Thyroid gland (tissue), 4 donors: ENCODE results near the gene ZNF684. TPM values are rescaled to one million over a fixed set of nuclear protein-coding genes. Genes with fewer than 3 reads are reported as not detected.

ENCODE experiments used
- DNase-seq, 2 donors: peaks; one replicate each; pipeline ENCODE4 v3.0.0-alpha.2; 2019
- H3K27ac ChIP-seq, 3 donors: fragments of 200-600 bp; sonication (generic); 1 replicate in 2 of 3; 2 replicates in 1 of 3; pipeline ENCODE4 v1.5.1; 2016 to 2019; ENCODE audit warnings: mild to moderate bottlenecking in 1 of 3, moderate library complexity in 1 of 3
- H3K27me3 ChIP-seq: fragments of 200-600 bp; sonication (generic); one replicate; pipeline ENCODE4 v1.5.1; 2019
- H3K36me3 ChIP-seq, 2 donors: fragments of 200-600 bp; sonication (generic); one replicate each; pipeline ENCODE4 v1.5.1; 2016 to 2019
- H3K4me1 ChIP-seq, 2 donors: fragments of 200-600 bp; sonication (generic); one replicate each; pipeline ENCODE4 v1.5.1; 2017 to 2019
- H3K4me3 ChIP-seq, 3 donors: fragments of 200-600 bp; sonication (generic); replicated peaks in 1 of 3; 1 replicate in 2 of 3; 2 replicates in 1 of 3; pipeline ENCODE4 v1.5.1; 2016; ENCODE audit warnings: mild to moderate bottlenecking in 1 of 3
- H3K9me3 ChIP-seq: fragments of 200-600 bp; sonication (generic); one replicate; pipeline ENCODE4 v1.5.1; 2017
- POLR2A ChIP-seq, 2 donors: fragments of 450-650 bp; IDR thresholded peaks; one replicate each; pipeline ENCODE4 v1.6.1; 2017; ENCODE audit warnings: antibody characterized with exemption in 2 of 2, mild to moderate bottlenecking in 2 of 2, moderate library complexity in 1 of 2
- WGBS, 2 donors: methylation state at CpG; one replicate each; pipeline ENCODE4 v1.1.5; 2017; 5-methylcytosine and 5-hydroxymethylcytosine counted together
- intact Hi-C: fragments of 100-400 bp; cut with DNase I; formaldehyde crosslinking; loops from one replicate; pipeline ENCODE4 v1.15.1; 2023
- total RNA-seq, 4 donors: library from RNA; depleted of rRNA; stranded (reverse); fragments of >200 nt; gene quantifications; one replicate each; pipeline ENCODE4 v1.2.3, GENCODE V29; 2016
- TF ChIP-seq, protein P1 (sequence below), 6 experiments: fragments of 200-600 bp in 3 of 6; fragments of 450-650 bp in 3 of 6; sonication (generic) in 3 of 6; IDR thresholded peaks; one replicate each; pipeline ENCODE4 v1.5.1; 2016 to 2019; ENCODE audit warnings: antibody characterized with exemption in 6 of 6, mild to moderate bottlenecking in 2 of 6, inconsistent platforms in 1 of 6, moderate library complexity in 1 of 6

The ZNF684 gene
- total RNA-seq, 4 donors from 2014 or later, result 6.2 to 9.3 (median 7.1) TPM

DNA sequence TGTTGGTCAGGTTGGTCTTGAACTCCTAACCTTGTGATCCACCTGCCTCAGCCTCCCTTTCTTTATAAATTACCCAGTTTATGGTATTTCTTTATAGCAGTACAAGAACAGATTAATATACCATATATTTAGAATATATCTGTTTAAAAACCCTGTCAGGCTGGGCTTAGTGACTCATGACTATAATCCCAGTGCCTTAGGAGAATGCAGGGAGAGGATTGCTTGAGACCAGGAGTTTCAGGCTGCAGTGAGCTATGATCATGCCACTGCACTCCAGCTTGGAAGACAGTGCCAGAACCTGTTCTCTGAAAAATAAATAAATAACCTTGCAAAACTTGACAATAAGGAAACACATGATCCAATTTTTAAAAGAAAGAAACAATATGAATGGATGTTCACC, 43.9 kb downstream of the ZNF684 start:
- no peaks in the 10 kb centered on the region for H3K36me3 ChIP-seq
- H3K9me3 ChIP-seq, result no peaks in the 10 kb centered on the region
- H3K27me3 ChIP-seq, result no peaks in the 10 kb centered on the region
- TF ChIP-seq POLR2A (IDR thresholded peaks at IDR 0.05), result no peak
- TF ChIP-seq, protein P1, sequence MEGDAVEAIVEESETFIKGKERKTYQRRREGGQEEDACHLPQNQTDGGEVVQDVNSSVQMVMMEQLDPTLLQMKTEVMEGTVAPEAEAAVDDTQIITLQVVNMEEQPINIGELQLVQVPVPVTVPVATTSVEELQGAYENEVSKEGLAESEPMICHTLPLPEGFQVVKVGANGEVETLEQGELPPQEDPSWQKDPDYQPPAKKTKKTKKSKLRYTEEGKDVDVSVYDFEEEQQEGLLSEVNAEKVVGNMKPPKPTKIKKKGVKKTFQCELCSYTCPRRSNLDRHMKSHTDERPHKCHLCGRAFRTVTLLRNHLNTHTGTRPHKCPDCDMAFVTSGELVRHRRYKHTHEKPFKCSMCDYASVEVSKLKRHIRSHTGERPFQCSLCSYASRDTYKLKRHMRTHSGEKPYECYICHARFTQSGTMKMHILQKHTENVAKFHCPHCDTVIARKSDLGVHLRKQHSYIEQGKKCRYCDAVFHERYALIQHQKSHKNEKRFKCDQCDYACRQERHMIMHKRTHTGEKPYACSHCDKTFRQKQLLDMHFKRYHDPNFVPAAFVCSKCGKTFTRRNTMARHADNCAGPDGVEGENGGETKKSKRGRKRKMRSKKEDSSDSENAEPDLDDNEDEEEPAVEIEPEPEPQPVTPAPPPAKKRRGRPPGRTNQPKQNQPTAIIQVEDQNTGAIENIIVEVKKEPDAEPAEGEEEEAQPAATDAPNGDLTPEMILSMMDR (IDR thresholded peaks at IDR 0.05), result no peak
- intact Hi-C loops, result no loop called here
- no peak overlapping the region for H3K4me3 ChIP-seq
- no peak overlapping the region for H3K27ac ChIP-seq
- no peak for DNase-seq
- H3K4me1 ChIP-seq, result no peaks in the 10 kb centered on the region

DNA sequence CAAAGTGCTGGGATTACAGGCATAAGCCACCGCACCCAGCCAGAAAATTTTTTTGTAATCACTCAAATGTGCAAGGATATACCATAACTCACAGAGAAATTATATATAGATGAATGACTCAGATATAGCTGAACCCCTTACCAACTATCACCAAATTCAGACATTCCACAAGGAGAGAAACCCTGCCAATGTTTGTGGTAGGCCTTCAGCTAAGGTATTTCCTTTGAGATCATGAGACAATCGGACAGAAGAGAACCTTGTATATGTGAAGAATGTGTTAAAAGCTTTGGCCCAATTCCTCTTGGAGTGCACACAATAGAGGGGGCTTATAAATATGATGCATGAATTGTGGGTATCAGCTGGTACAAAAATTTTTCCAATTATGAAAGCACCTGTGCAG, 50.7 kb downstream of the ZNF684 start:
- intact Hi-C loops, result no loop called here
- Histone ChIP-seq H3K27me3 (no peaks in the 10 kb centered on the region), H3K9me3 (no peaks in the 10 kb centered on the region), H3K36me3 (no peaks in the 10 kb centered on the region), H3K4me1 (no peaks in the 10 kb centered on the region), H3K4me3 (no peak overlapping the region), H3K27ac (no peak overlapping the region)
- DNase-seq, result no peak
- TF ChIP-seq, protein P1 (IDR thresholded peaks at IDR 0.05), result no peak
- no peak for TF ChIP-seq POLR2A (IDR thresholded peaks at IDR 0.05)
- 93 to 96% methylated on average over 2 of the region's 2 CpGs for WGBS, 2 donors

- H3K27ac ChIP-seq, result no peak overlapping the region
- no peaks in the 10 kb centered on the region for H3K4me1 ChIP-seq
- WGBS, 2 donors, result 79 to 85% methylated on average over 6 of the region's 6 CpGs
- TF ChIP-seq POLR2A (IDR thresholded peaks at IDR 0.05), result no peak
- TF ChIP-seq, protein P1 (IDR thresholded peaks at IDR 0.05), result no peak
- no peaks in the 10 kb centered on the region for H3K36me3 ChIP-seq
- no peaks in the 10 kb centered on the region for H3K27me3 ChIP-seq
- intact Hi-C loops, result no loop called here
- H3K4me3 ChIP-seq, result no peak overlapping the region
- DNase-seq, result no peak
- no peaks in the 10 kb centered on the region for H3K9me3 ChIP-seq
Observed at GRCh38 chr1:40583980-40584379, 52.5 kb downstream of the ZNF684 start.

DNA sequence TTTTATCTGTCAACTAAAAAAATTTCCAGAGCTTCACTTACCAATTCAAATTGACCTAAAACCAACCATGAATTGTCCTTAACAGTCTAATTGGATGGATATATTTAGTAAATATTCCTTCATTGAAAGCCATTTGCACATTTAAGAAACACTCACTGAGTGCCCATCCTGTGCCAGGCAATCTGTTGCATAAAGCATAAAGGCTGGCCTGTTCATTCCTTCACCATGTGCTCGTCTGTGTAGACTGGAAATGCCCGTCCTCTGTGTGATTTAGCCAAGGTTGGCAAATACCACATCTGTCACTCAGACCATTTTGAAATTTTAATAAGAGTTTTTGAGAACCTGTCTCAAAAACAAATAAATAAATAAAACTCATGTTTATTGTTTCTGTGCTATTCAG, 57.1 kb downstream of the ZNF684 start:
- Histone ChIP-seq H3K27ac (no peak overlapping the region), H3K4me1 (no peaks in the 10 kb centered on the region), H3K36me3 (no peaks in the 10 kb centered on the region), H3K4me3 (no peak overlapping the region), H3K9me3 (no peaks in the 10 kb centered on the region), H3K27me3 (no peaks in the 10 kb centered on the region)
- 91 to 92% methylated on average over 2 of the region's 2 CpGs for WGBS, 2 donors
- no peak for DNase-seq
- intact Hi-C loops, result no loop called here
- TF ChIP-seq, protein P1 (IDR thresholded peaks at IDR 0.05), result no peak
- TF ChIP-seq POLR2A (IDR thresholded peaks at IDR 0.05), result no peak

DNA sequence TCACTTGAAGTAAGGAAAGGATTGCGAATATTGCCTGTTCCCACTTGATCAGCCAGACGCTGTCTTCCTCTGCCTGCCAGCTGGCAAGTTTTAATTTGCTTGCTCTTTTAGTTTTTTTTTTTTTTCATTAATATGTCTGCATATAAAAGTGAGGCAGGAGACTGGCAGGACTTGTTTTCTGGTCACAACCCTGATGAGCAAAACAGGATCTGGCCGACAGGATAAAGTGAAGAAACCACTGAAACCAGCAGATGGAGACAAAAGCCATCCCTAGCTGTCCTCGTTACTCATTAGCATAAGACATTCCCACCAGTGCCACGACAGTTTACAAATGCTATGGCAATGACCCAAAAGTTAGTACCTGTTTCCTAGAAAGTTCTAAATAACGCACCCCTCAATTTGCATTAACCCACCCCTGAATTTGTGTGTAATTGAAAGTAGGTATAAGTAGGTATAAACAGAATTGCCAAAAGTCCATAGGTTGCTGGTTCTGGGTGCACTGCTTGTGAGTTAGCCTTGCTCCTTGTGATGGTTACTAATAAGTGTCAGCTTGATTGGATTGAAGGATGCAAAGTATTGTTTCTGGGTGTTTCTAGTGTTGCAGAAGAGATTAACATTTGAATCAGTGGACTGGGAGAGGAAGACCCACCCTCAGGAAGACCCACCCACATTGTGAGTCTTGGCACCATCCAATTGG, 60.8 kb downstream of the ZNF684 start:
- 31 to 47% methylated on average over 6 of the region's 6 CpGs for WGBS, 2 donors

More for the DNA sequence above, 60.8 kb downstream of the ZNF684 start:
- intact Hi-C loops, result no loop called here
- TF ChIP-seq POLR2A (IDR thresholded peaks at IDR 0.05), result no peak
- TF ChIP-seq, protein P1 (IDR thresholded peaks at IDR 0.05), result peak in 4 of 6 experiments; percentile 49 to 78 (median 56)
- H3K9me3 ChIP-seq, result no peaks in the 10 kb centered on the region
- no peaks in the 10 kb centered on the region for H3K36me3 ChIP-seq
- no peaks in the 10 kb centered on the region for H3K27me3 ChIP-seq
- no peak overlapping the region for H3K4me3 ChIP-seq
- no peaks in the 10 kb centered on the region for H3K4me1 ChIP-seq
- H3K27ac ChIP-seq, result no peak overlapping the region
- DNase-seq, result peak; percentile 16 to 39
